ENCODE data around the gene ISCA2.

ISCA2 gene

DNA sequence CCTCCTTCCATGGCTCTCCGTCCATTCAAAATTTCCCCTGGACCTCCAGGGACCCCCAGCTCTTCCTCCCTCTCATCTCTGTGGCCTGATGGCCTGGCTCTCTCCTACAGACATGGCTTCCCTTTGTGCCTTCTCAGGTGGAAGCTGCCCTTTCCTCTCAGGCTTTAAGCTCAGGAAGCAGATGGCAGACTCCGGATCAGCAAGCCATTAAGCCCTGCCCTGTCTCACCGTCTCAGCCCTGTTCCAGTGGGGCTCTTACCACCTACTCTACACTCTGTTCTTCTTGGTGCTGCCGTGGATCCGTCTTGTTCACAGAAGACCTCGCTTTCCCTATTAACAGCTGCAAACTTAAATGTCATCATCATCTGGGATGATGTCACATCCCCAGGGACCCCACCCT, 33.6 kb upstream of the ISCA2 start:
- no peaks in the 10 kb centered on the region for H3K27me3 ChIP-seq (ENCODE audit: insufficient read depth, insufficient read length)

DNA sequence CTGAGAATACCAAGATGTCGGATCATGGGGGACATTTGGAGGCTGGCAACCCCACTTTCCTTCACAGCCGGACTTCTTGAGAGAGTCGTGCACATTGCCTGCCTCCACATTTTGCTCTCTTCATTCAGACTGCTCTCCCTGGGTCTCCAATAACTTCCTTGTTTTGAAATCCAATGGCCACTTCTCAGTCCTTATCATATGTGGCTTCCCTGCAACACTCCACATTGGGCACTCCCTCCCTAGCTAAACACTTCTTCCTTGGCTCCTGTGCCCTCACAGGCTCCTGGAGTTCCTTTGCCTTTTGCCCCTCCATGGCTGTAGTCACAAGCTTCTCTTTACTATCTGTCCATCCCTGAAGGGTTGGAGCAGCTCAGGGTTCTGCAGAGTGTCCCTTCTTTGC, 30.6 kb upstream of the ISCA2 start:
- DNase-seq (ENCODE audit: low read depth, low spot score) = no peak
- no peak overlapping the region for H3K4me3 ChIP-seq (ENCODE audit: insufficient read length, low read depth)
- H3K9ac ChIP-seq (ENCODE audit: insufficient read length, low read depth) = no peak overlapping the region
- H3K9me3 ChIP-seq (ENCODE audit: insufficient read depth, low read length) = no peaks in the 10 kb centered on the region
- TF ChIP-seq ZNF274 (IDR thresholded peaks at IDR 0.05; ENCODE audit: low read depth, low read length) = no peak
- no peak for TF ChIP-seq SUZ12 (IDR thresholded peaks at IDR 0.05; ENCODE audit: extremely low read depth, insufficient read depth, insufficient read length)
- no peak for TF ChIP-seq YY1 (IDR thresholded peaks at IDR 0.05; ENCODE audit: insufficient read depth, insufficient read length)
- H3K36me3 ChIP-seq (ENCODE audit: insufficient read depth, insufficient read length, low read length) = no peaks in the 10 kb centered on the region
- no peaks in the 10 kb centered on the region for H3K27me3 ChIP-seq (ENCODE audit: insufficient read depth, insufficient read length)
- peaks cover 2% of the 10 kb centered on the region for H3K4me1 ChIP-seq (ENCODE audit: insufficient read depth, insufficient read length)

More for the DNA sequence above, 33.6 kb upstream of the ISCA2 start:
- H3K9me3 ChIP-seq (ENCODE audit: insufficient read depth, low read length) = peaks cover 2% of the 10 kb centered on the region; the same call in 1 of the 2 replicates
- H3K4me1 ChIP-seq (ENCODE audit: insufficient read depth, insufficient read length) = peaks cover 2% of the 10 kb centered on the region
- no peak for TF ChIP-seq ZNF274 (IDR thresholded peaks at IDR 0.05; ENCODE audit: low read depth, low read length)
- TF ChIP-seq YY1 (IDR thresholded peaks at IDR 0.05; ENCODE audit: insufficient read depth, insufficient read length) = no peak
- no peak for TF ChIP-seq SUZ12 (IDR thresholded peaks at IDR 0.05; ENCODE audit: extremely low read depth, insufficient read depth, insufficient read length)
- H3K36me3 ChIP-seq (ENCODE audit: insufficient read depth, insufficient read length, low read length) = no peaks in the 10 kb centered on the region
- H3K9ac ChIP-seq (ENCODE audit: insufficient read length, low read depth) = no peak overlapping the region
- DNase-seq (ENCODE audit: low read depth, low spot score) = no peak
- H3K4me3 ChIP-seq (ENCODE audit: insufficient read length, low read depth) = no peak overlapping the region

DNA sequence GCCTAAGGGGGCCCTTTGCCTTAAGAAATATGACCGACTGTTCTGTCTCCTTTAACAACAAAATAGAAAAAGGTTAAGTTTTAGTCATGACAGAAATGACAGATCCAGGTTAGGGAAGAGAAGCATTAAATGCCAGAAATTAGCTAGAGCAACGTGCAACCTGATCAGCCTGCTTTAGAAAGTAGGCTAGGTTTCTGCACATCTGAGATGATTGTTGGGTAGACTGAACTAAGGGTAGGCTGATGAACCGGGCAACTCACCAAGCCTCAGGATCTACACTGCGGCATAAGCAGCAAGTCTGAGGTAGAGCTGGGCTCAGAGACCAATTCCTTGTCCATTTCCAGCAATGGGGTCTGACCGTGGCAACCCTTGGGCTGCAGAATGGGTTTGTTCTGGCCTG, 29.9 kb upstream of the ISCA2 start:
- TF ChIP-seq YY1 (IDR thresholded peaks at IDR 0.05; ENCODE audit: insufficient read depth, insufficient read length) = no peak
- TF ChIP-seq ZNF274 (IDR thresholded peaks at IDR 0.05; ENCODE audit: low read depth, low read length) = no peak
- TF ChIP-seq SUZ12 (IDR thresholded peaks at IDR 0.05; ENCODE audit: extremely low read depth, insufficient read depth, insufficient read length) = no peak
- Histone ChIP-seq H3K9ac (ENCODE audit: insufficient read length, low read depth) (no peak overlapping the region), H3K4me3 (ENCODE audit: insufficient read length, low read depth) (no peak overlapping the region), H3K9me3 (ENCODE audit: insufficient read depth, low read length) (no peaks in the 10 kb centered on the region), H3K27me3 (ENCODE audit: insufficient read depth, insufficient read length) (no peaks in the 10 kb centered on the region), H3K36me3 (ENCODE audit: insufficient read depth, insufficient read length, low read length) (no peaks in the 10 kb centered on the region), H3K4me1 (ENCODE audit: insufficient read depth, insufficient read length) (peaks cover 2% of the 10 kb centered on the region)
- DNase-seq (ENCODE audit: low read depth, low spot score) = no peak

DNA sequence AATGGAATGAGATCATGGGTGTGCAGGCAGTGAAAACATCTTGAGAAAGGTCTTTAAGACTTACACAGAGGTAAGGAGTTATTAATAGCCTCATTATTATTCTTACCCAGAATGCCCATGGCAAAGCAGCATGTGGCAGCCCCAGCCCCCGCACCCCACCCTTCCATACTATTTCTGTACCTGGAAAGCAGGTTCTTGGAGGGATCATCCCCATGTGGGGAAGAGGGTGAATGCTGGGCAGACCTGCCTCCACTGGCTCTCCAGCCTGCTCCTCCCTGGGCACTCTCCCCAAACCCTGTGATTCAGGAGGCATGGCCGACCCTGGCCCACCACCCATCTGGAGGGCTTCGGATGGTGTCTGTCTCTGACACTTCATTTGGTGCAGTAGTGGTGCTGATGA, 28.8 kb upstream of the ISCA2 start:
- no peak overlapping the region for H3K4me3 ChIP-seq (ENCODE audit: insufficient read length, low read depth)
- no peak for DNase-seq (ENCODE audit: low read depth, low spot score)
- no peaks in the 10 kb centered on the region for H3K27me3 ChIP-seq (ENCODE audit: insufficient read depth, insufficient read length)
- no peaks in the 10 kb centered on the region for H3K4me1 ChIP-seq (ENCODE audit: insufficient read depth, insufficient read length)
- H3K9me3 ChIP-seq (ENCODE audit: insufficient read depth, low read length) = no peaks in the 10 kb centered on the region
- no peak for TF ChIP-seq ZNF274 (IDR thresholded peaks at IDR 0.05; ENCODE audit: low read depth, low read length)
- TF ChIP-seq SUZ12 (IDR thresholded peaks at IDR 0.05; ENCODE audit: extremely low read depth, insufficient read depth, insufficient read length) = no peak
- TF ChIP-seq YY1 (IDR thresholded peaks at IDR 0.05; ENCODE audit: insufficient read depth, insufficient read length) = no peak
- H3K36me3 ChIP-seq (ENCODE audit: insufficient read depth, insufficient read length, low read length) = no peaks in the 10 kb centered on the region
- H3K9ac ChIP-seq (ENCODE audit: insufficient read length, low read depth) = no peak overlapping the region

DNA sequence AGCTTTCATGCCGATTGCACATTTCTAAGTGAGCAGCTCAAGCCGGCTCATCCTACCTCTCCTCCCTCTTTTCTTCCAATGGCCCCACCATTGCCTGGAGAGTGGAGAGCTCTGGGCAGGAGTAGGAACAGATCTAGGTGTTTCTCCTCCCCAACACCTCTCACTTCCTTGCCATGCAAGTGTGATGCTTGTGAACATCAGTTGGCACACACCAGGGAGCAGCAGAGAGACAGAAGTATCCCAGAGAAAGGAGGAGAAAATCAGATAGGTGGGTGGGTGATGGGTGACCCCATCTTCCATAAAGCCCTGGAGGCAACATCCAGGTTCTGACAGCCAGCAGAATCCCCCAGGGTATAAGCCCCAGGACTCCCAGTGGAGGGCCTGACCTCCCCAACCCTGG, 28.2 kb upstream of the ISCA2 start:
- Histone ChIP-seq H3K9me3 (ENCODE audit: insufficient read depth, low read length) (no peaks in the 10 kb centered on the region), H3K9ac (ENCODE audit: insufficient read length, low read depth) (no peak overlapping the region), H3K4me3 (ENCODE audit: insufficient read length, low read depth) (no peak overlapping the region), H3K27me3 (ENCODE audit: insufficient read depth, insufficient read length) (no peaks in the 10 kb centered on the region), H3K36me3 (ENCODE audit: insufficient read depth, insufficient read length, low read length) (no peaks in the 10 kb centered on the region), H3K4me1 (ENCODE audit: insufficient read depth, insufficient read length) (no peaks in the 10 kb centered on the region)
- no peak for DNase-seq (ENCODE audit: low read depth, low spot score)
- TF ChIP-seq ZNF274 (IDR thresholded peaks at IDR 0.05; ENCODE audit: low read depth, low read length) = no peak
- no peak for TF ChIP-seq YY1 (IDR thresholded peaks at IDR 0.05; ENCODE audit: insufficient read depth, insufficient read length)
- TF ChIP-seq SUZ12 (IDR thresholded peaks at IDR 0.05; ENCODE audit: extremely low read depth, insufficient read depth, insufficient read length) = no peak

DNA sequence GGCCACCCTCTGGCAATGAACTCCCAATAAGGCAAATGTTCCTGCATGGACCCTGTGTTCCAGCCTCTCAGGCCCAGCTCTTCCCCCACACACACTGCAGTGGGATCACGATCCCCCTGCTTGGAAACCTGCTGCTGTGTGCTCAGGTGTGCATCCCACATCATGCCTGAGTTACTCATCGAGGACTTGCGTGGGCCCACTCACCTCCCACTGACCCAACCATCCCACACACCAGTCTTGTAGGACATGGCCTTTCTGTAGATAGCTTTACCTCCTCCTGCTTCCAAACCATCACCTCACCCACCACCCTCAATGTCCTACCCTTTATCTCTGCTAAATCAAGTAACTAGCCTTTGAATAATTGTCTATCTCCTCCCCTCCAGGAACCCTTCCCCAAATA, 25.1 kb upstream of the ISCA2 start:
- TF ChIP-seq YY1 (IDR thresholded peaks at IDR 0.05; ENCODE audit: insufficient read depth, insufficient read length) (no peak), ZNF274 (IDR thresholded peaks at IDR 0.05; ENCODE audit: low read depth, low read length) (no peak), SUZ12 (IDR thresholded peaks at IDR 0.05; ENCODE audit: extremely low read depth, insufficient read depth, insufficient read length) (no peak)
- Histone ChIP-seq H3K4me3 (ENCODE audit: insufficient read length, low read depth) (no peak overlapping the region), H3K9me3 (ENCODE audit: insufficient read depth, low read length) (no peaks in the 10 kb centered on the region), H3K9ac (ENCODE audit: insufficient read length, low read depth) (no peak overlapping the region), H3K36me3 (ENCODE audit: insufficient read depth, insufficient read length, low read length) (no peaks in the 10 kb centered on the region), H3K27me3 (ENCODE audit: insufficient read depth, insufficient read length) (no peaks in the 10 kb centered on the region), H3K4me1 (ENCODE audit: insufficient read depth, insufficient read length) (no peaks in the 10 kb centered on the region)
- no peak for DNase-seq (ENCODE audit: low read depth, low spot score)

DNA sequence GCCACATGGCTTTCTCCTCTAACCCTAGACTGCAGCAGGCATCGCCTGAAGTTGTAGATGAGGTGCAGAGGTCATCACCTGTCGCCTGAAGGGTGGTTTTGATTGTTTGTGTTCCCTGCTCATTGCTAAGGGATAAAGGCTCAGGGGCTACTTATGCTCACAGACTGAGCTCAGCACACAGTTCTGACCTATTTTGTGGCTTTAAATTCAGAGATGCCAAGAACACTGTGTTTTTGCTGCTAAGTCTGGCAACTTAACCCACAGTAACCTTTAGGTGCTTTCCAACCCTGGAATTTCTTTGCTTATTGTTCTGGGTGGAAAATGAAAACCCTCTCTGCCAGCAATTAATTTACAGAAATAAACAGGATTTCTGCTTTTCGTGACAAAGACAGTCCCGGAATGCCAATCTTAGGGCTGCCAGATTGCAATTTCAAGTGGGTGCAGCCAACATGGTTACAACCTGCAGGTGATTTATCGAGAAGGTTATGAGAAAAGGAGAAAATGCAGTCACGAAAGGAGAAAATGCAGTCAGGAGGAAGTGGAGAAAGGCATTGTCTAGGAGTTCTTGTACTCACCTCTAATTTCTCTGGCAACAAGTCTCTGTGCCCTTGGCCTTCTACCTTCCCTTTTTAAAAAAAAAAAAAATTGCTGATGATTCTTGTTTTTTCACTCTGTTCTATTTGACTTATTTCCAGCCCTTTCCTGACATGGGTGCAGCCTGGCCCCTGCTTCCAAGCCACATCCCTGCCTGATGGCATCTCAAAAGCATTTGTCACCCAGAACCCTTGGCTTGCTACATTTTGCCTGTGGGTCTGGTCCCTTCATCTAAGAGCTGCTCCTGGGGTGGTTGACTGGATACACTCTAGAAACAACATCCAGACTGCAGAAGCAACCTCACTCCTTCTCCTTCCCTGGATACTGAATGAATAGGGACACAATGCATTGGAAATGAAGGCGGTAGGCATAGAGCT, 23.7 kb upstream of the ISCA2 start:
- Histone ChIP-seq H3K4me1 (ENCODE audit: insufficient read depth, insufficient read length) (no peaks in the 10 kb centered on the region), H3K36me3 (ENCODE audit: insufficient read depth, insufficient read length, low read length) (no peaks in the 10 kb centered on the region), H3K27me3 (ENCODE audit: insufficient read depth, insufficient read length) (no peaks in the 10 kb centered on the region), H3K9ac (ENCODE audit: insufficient read length, low read depth) (no peak overlapping the region), H3K4me3 (ENCODE audit: insufficient read length, low read depth) (no peak overlapping the region), H3K9me3 (ENCODE audit: insufficient read depth, low read length) (no peaks in the 10 kb centered on the region)
- TF ChIP-seq YY1 (IDR thresholded peaks at IDR 0.05; ENCODE audit: insufficient read depth, insufficient read length) = no peak
- TF ChIP-seq SUZ12 (IDR thresholded peaks at IDR 0.05; ENCODE audit: extremely low read depth, insufficient read depth, insufficient read length) = no peak
- TF ChIP-seq ZNF274 (IDR thresholded peaks at IDR 0.05; ENCODE audit: low read depth, low read length) = no peak
- DNase-seq (ENCODE audit: low read depth, low spot score) = no peak

Measured in NT2/D1 (cell line).